HAP-1 (cell line): ENCODE measurements around the gene NLRP7.
"Not testable (repeated sequence)": the region's sequence is repeated elsewhere in the genome, so short reads cannot be mapped to it uniquely, and the experiment has no call there.

Experiments
- DNase-seq, 2 experiments: peaks; one replicate each; pipeline ENCODE4 v3.0.0-alpha.2; 2016 to 2020; ENCODE audit warnings: low spot score in 2 of 2
- H3K27me3 ChIP-seq: fragments of 250-450 bp; sonication (Bioruptor Pico); 2 replicates; pipeline ENCODE4 v1.5.1; 2020; ENCODE audit warnings: low read depth, mild to moderate bottlenecking, moderate library complexity
- H3K36me3 ChIP-seq: fragments of 250-450 bp; sonication (Bioruptor Pico); replicated peaks from 2 replicates; pipeline ENCODE4 v1.5.1; 2020; ENCODE audit warnings: mild to moderate bottlenecking
- H3K4me1 ChIP-seq: fragments of 250-450 bp; sonication (Bioruptor Pico); 2 replicates; pipeline ENCODE4 v1.5.1; 2020; ENCODE audit warnings: mild to moderate bottlenecking
- H3K4me3 ChIP-seq: fragments of 250-450 bp; sonication (Bioruptor Pico); 2 replicates; pipeline ENCODE4 v1.5.1; 2020; ENCODE audit warnings: mild to moderate bottlenecking, moderate library complexity
- H3K9me3 ChIP-seq: fragments of 250-450 bp; sonication (Bioruptor Pico); 2 replicates; pipeline ENCODE4 v1.5.1; 2020; ENCODE audit warnings: mild to moderate bottlenecking, moderate library complexity
- in situ Hi-C: fragments of 300-500 bp; cut with MboI; formaldehyde crosslinking; loops from 3 replicates; pipeline ENCODE4 v1.14.3; 2020; ENCODE audit warnings: low sequenced_read_pairs, inconsistent platforms, mixed read lengths

NLRP7 gene

DNA sequence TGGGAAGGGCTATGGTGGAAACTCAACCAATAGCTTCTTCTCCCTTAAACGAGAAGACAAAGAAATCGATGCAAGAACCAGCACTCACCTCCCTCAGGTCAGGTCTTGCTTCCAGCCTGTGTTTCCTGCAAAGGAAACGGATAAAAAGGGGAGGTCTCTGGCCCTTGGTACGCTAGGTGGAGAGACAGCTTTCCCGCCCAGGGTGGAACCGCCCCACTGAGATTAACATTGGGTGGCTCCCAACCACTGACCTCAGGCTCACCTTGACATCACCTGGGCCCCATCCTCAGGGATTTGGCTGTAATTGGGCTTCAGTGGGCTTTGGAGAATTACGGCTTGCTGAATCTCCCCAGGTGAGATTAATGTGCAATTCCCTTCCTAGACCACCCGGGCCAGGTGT lies at the start of gene NLRP7:
TSS of gene NLRP7 (minus strand) at position 150 of the 400 bp plus-strand sequence.
- no peaks in the 10 kb centered on the region for H3K27me3 ChIP-seq
- no peak for DNase-seq
- in situ Hi-C loops, result no loop called here
- H3K36me3 ChIP-seq, result no peaks in the 10 kb centered on the region
- no peak within 1 kb of the TSS for H3K4me3 ChIP-seq
- H3K4me1 ChIP-seq, result no peaks in the 10 kb centered on the region
- no peaks in the 10 kb centered on the region for H3K9me3 ChIP-seq

DNA sequence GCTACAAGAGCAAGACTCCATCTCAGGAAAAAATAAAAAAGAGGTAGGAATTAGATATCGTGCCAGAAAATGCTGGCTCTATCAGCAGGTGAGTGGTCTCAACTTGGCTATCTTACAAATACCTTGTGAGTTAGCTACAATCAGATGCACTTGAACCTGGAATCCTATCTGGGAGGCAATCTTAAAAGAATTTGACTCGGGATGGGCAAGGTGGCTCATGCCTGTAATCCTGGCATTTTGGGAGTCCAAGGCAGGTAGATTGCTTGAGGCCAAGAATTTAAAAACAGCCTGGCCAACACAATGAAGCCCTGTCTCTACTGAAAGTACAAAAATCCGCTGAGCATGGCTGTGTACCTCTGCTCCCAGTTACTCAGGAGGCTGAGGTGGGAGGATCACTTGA lies 48.2 kb upstream of the NLRP7 start:
- no peaks in the 10 kb centered on the region for H3K4me1 ChIP-seq
- in situ Hi-C loops, result no loop called here
- H3K9me3 ChIP-seq, result no peaks in the 10 kb centered on the region
- no peaks in the 10 kb centered on the region for H3K27me3 ChIP-seq
- DNase-seq, result no peak
- H3K4me3 ChIP-seq, result no peak overlapping the region
- H3K36me3 ChIP-seq, result no peaks in the 10 kb centered on the region

DNA sequence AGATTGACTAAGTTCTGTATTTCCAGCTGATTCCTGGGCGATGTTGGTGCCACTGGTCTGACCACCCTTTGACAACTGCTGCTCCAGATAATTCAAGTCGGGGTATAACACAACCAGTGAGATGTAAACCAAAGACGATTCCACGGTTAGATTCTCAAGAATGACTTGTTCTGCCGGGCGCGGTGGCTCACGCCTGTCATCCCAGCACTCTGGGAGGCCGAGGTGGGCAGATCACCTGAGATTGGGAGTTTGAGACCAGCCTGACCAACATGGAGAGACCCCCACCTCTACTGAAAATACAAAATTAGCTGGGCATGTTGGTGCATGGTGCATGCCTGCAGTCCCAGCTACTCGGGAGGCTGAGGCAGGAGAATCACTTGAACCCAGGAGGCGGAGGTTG lies 42.2 kb upstream of the NLRP7 start:
- H3K36me3 ChIP-seq, H3K27me3 ChIP-seq, DNase-seq, H3K4me1 ChIP-seq, H3K9me3 ChIP-seq, H3K4me3 ChIP-seq, in situ Hi-C loops: not testable (repeated sequence)

DNA sequence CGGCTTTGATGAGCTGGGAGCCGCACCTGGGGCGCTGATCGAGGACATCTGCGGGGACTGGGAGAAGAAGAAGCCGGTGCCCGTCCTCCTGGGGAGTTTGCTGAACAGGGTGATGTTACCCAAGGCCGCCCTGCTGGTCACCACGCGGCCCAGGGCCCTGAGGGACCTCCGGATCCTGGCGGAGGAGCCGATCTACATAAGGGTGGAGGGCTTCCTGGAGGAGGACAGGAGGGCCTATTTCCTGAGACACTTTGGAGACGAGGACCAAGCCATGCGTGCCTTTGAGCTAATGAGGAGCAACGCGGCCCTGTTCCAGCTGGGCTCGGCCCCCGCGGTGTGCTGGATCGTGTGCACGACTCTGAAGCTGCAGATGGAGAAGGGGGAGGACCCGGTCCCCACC lies 35.2 kb upstream of the NLRP7 start:
- H3K27me3 ChIP-seq, DNase-seq, H3K9me3 ChIP-seq, in situ Hi-C loops, H3K4me3 ChIP-seq, H3K4me1 ChIP-seq, H3K36me3 ChIP-seq: not testable (repeated sequence)

DNA sequence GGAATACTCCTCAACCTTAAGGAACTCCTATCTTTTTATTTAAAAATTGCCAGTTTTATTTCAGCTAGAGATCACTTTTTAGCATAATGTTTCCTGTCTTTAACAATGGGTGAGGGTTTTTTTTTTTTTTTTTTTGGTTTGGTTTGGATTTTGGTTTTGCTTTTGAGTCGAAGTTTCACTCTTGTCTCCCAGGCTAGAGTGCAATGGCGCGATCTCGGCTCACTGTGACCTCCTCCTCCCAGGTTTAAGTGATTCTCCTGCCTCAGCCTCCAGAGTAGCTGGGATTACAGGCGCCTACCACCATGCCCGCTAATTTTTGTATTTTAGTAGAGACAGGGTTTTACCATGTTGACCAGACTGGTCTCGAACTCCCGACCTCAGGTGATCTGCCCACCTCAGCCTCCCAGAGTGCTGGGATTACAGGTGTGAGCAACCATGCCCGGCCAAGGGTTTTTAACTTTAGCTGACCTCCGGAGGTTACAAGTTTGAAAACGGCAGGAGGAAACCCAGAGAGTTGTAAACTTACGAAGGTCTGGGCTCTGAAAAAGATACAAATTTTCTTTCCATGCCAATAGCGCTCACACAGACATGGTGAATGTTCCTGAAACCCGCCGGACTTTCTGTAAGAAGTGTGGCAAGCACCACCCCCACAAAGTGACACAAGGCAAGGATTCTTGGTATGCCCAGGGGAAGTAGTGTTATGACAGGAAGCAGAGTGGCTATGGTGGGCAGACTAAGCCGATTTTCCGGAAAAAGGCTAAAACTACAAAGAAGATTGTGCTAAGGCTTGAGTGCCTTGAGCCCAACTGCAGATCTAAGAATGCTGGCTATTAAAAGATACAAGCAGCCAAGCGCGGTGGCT lies 26.1 kb upstream of the NLRP7 start:
- H3K4me3 ChIP-seq, H3K4me1 ChIP-seq, H3K27me3 ChIP-seq, in situ Hi-C loops, DNase-seq, H3K36me3 ChIP-seq, H3K9me3 ChIP-seq: not testable (repeated sequence)

DNA sequence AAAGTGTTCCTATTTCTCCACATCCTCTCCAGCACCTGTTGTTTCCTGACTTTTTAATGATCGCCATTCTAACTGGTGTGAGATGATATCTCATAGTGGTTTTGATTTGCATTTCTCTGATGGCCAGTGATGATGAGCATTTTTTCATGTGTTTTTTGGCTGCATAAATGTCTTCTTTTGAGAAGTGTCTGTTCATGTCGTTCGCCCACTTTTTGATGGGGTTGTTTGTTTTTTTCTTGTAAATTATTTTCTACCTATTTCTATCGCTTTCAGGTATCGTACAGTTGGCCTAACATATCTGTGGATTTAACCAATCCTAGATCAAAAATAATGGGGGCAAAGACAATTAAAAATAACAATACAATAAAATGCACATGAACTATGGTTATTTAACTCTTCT lies 24.1 kb upstream of the NLRP7 start:
- H3K27me3 ChIP-seq, in situ Hi-C loops, H3K4me1 ChIP-seq: not testable (repeated sequence)

DNA sequence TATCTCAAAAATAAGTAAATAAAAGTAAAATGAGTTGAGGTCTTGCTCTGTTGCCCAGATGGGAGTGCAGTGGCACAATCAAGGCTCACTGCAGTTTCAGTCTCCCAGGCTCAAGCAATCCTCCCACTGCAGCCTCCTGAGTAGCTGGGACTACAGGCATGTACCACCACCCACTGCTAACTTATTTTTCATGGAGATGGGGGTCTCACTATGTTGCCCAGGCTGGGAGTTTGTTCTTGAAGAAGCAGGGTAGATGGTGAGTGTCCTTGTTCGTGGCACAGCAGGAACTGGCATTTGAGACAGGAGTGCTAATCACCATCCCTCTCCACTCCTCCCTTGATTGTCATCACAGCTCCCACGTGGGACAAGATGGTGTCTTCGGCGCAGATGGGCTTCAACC lies 22.3 kb upstream of the NLRP7 start:
- H3K9me3 ChIP-seq, result no peaks in the 10 kb centered on the region

More for the DNA sequence above, 24.1 kb upstream of the NLRP7 start:
- H3K9me3 ChIP-seq, H3K36me3 ChIP-seq, H3K4me3 ChIP-seq, DNase-seq: not testable (repeated sequence)

DNA sequence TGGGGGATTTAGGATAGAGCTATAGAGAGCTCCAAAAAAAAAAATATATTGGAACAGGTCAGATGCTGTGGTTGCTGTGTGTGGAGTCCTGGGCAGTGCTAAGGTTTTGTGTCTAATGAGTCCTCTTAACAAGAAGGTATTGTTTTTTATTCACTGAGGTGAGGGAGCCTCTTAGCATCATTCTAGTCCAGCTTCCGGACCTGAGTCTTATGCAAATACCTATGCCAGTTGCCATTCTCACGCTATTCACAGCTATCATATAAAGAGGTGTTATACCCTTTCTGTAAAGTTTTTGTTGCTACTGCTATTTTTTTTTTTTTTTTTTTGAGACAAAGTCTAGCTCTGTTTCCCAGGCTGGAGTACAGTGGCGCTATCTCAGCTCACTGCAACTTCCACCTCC lies 20.3 kb upstream of the NLRP7 start:
- in situ Hi-C loops, result no loop called here
- H3K9me3 ChIP-seq, result no peaks in the 10 kb centered on the region

More for the DNA sequence above, 22.3 kb upstream of the NLRP7 start:
- H3K4me1 ChIP-seq, result no peaks in the 10 kb centered on the region
- in situ Hi-C loops, result no loop called here
- H3K27me3 ChIP-seq, result no peaks in the 10 kb centered on the region
- H3K4me3 ChIP-seq, result no peak overlapping the region
- H3K36me3 ChIP-seq, result no peaks in the 10 kb centered on the region
- no peak for DNase-seq

DNA sequence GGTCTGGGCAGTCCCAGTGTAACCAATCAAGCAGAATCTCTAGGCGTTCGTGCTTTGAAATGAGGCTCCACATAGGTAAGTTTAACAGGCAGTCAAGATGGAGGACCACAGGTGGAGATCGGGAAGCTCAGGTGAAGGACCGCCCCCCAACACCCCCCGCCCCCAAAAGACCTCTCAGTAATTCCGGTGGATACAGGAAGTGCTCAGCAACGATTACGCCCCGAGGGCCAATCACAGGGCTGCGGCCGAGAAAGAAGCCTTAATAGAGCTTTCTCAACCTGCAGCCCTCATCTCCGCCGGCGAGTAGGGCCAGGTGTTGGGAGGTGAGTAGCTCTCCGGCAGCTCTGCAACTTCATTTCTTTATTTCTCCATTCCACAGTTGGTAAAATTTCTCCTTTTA lies 17.7 kb upstream of the NLRP7 start:
- H3K9me3 ChIP-seq, in situ Hi-C loops, DNase-seq, H3K4me3 ChIP-seq, H3K27me3 ChIP-seq, H3K4me1 ChIP-seq, H3K36me3 ChIP-seq: not testable (repeated sequence)

More for the DNA sequence above, 20.3 kb upstream of the NLRP7 start:
- DNase-seq, result no peak
- Histone ChIP-seq H3K4me1 (no peaks in the 10 kb centered on the region), H3K27me3 (no peaks in the 10 kb centered on the region), H3K4me3 (no peak overlapping the region), H3K36me3 (no peaks in the 10 kb centered on the region)

DNA sequence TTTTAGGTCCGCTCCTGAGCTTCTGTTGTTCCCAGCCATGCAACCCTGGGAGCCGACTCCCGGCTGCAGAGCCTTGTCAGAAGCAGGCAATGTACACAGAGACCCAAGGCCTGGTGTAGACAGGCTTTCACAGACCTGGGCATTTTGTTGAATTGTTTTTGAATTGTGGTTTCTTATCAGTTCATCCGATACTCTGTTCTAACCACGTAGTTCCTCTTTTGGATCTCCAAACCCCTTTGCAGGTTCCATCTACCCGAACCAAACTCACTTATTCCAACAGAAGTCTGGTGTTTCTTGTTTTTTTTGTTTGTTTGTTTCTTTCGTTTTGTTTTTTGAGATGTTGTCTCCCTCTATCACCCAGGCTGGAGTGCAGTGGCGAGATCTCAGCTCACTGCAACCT lies 12.5 kb upstream of the NLRP7 start:
- Histone ChIP-seq H3K4me1 (no peaks in the 10 kb centered on the region), H3K4me3 (no peak overlapping the region), H3K36me3 (no peaks in the 10 kb centered on the region), H3K9me3 (no peaks in the 10 kb centered on the region), H3K27me3 (no peaks in the 10 kb centered on the region)
- DNase-seq, result no peak
- in situ Hi-C loops, result no loop called here

DNA sequence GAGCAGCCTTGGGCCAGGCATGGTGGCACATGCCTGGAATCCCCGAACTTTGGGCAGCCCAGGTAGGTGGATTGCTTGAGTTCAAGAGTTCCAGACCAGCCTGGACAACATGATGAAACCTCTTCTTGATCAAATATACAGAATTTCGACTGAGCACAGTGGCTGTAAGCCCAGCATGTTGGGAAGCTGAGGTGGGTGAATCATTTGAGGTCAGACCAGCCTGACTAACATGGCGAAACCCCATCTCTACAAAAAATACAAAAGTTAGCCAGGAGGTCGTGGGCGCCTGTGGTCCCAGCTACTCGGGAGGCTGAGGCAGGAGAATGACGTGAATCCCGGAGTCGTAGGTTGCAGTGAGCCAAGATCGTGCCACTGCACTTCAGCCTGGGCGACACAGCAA lies 8.0 kb upstream of the NLRP7 start:
- in situ Hi-C loops, result no loop called here
- no peaks in the 10 kb centered on the region for H3K27me3 ChIP-seq
- H3K36me3 ChIP-seq, result no peaks in the 10 kb centered on the region
- no peaks in the 10 kb centered on the region for H3K4me1 ChIP-seq
- no peak for DNase-seq
- no peaks in the 10 kb centered on the region for H3K9me3 ChIP-seq
- no peak overlapping the region for H3K4me3 ChIP-seq

DNA sequence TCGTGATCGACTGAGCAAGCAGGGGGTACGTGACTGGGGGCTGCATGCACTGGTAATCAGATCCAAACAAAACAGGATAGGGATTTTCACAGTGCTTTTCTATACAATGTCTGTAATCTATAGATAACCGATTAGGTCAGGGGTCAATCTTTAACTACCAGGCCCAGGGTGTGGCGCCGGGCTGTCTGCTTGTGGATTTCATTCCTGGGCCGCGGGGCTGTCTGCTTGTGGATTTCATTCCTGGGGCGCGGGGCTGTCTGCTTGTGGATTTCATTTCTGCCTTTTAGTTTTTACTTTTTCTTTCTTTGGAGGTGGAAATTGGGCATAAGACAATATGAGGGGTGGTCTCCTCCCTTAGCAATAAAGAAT lies 6.0 kb upstream of the NLRP7 start:
- H3K4me3 ChIP-seq, in situ Hi-C loops, H3K36me3 ChIP-seq, H3K4me1 ChIP-seq, DNase-seq, H3K9me3 ChIP-seq, H3K27me3 ChIP-seq: not testable (repeated sequence)

DNA sequence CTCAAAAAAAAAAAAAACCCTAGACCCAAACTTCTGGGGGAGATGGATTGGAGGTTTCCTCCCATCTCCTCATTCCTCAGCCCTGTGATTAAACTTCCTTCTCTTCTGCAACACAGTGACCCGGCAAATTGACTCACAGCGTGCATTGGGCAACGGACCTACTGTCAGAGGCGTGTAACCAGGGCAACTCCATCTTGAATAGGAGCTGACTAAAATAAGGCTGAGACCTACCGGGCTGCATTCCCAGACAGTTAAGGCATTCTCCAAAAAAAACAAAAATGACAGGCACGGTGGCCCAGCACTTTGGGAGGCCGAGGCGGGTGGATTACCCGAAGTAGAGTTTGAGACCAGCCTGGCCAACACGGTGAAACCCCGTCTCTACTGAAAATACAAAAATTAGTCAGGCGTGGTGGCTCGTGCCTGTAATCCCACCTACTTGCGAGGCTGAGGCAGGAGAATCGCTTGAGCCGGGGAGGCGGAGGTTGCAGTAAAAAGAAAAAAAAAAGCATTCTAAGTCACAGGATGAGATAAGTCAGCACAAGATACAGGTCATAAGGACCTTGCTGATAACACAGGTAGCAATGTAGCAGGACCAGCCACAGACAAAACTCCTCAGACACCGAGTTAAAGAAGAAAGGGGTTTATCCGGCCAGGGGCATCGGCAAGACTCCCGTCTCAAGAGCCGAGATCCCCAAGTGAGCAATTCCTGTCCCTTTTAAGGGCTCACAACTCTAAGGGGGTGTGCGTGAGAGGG lies 5.4 kb upstream of the NLRP7 start:
- H3K27me3 ChIP-seq, result no peaks in the 10 kb centered on the region
- H3K36me3 ChIP-seq, result no peaks in the 10 kb centered on the region
- no peak overlapping the region for H3K4me3 ChIP-seq
- no peak for DNase-seq
- no peaks in the 10 kb centered on the region for H3K4me1 ChIP-seq
- in situ Hi-C loops, result no loop called here
- no peaks in the 10 kb centered on the region for H3K9me3 ChIP-seq

DNA sequence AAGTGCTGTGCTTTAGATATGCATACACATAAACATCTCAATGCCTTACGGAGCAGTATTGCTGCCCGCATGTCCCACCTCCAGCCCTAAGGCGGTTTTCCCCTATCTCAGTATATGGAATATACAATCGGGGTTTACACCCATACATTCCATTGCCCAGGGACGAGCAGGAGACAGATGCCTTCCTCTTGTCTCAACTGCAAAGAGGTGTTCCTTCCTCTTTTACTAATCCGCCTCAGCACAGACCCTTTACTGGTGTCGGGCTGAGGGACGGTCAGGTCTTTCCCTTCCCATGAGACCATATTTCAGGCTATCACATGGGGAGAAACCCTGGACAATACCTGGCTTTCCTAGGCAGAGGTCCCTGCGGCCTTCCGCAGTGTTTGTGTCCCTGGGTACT lies 3.2 kb upstream of the NLRP7 start:
- H3K9me3 ChIP-seq, H3K36me3 ChIP-seq, in situ Hi-C loops, H3K27me3 ChIP-seq, H3K4me3 ChIP-seq, H3K4me1 ChIP-seq, DNase-seq: not testable (repeated sequence)
